Common myeloid progenitor, CD34-positive (primary cell): ENCODE data around the gene TUBAL3.

Source experiments
- CTCF ChIA-PET: fragments of 350-600 bp; sonication (Branson Sonifier 250); formaldehyde crosslinking; loops from one replicate; lab custom pipeline; 2021; ENCODE audit warnings: antibody characterized with exemption; lab: Charles Lee
- POLR2A ChIA-PET: fragments of 350-600 bp; sonication (Branson Sonifier 250); formaldehyde crosslinking; loops from one replicate; lab custom pipeline; 2021; ENCODE audit warnings: antibody characterized with exemption; lab: Charles Lee
- DNase-seq, 3 donors: peaks; one replicate each; pipeline versions ENCODE4 v3.0.0 to v3.0.0-alpha.2; 2013
- H3K27ac ChIP-seq, 2 experiments: 1 replicate in 1 of 2; 2 replicates in 1 of 2; pipeline ENCODE4 v1.7.0; 2013; ENCODE audit warnings: inconsistent platforms in 2 of 2, low read length in 2 of 2, mild to moderate bottlenecking in 2 of 2, low read depth in 1 of 2, moderate library complexity in 1 of 2; ENCODE audit not compliant: severe bottlenecking in 2 of 2, insufficient read depth in 1 of 2, poor library complexity in 1 of 2
- H3K27me3 ChIP-seq, 5 experiments: replicated peaks in 2 of 5; 1 replicate in 3 of 5; 2 replicates in 2 of 5; pipeline versions ENCODE4 v1.6.1 to v1.7.0; 2013; ENCODE audit warnings: low read length in 4 of 5, mild to moderate bottlenecking in 2 of 5, moderate library complexity in 2 of 5, inconsistent platforms in 1 of 5; ENCODE audit not compliant: insufficient read depth in 5 of 5, control insufficient read depth in 4 of 5
- H3K36me3 ChIP-seq, 4 experiments: 1 replicate in 2 of 4; 2 replicates in 2 of 4; pipeline versions ENCODE4 v1.6.1 to v1.7.0; 2013; ENCODE audit warnings: low read length in 3 of 4, control low read depth in 1 of 4, mild to moderate bottlenecking in 1 of 4; ENCODE audit not compliant: control insufficient read depth in 4 of 4, insufficient read depth in 4 of 4
- H3K4me1 ChIP-seq, 4 experiments: 1 replicate in 3 of 4; 2 replicates in 1 of 4; pipeline versions ENCODE4 v1.6.1 to v1.7.1; 2013; ENCODE audit warnings: low read length in 3 of 4, mild to moderate bottlenecking in 3 of 4, control low read depth in 1 of 4, inconsistent platforms in 1 of 4, moderate library complexity in 1 of 4; ENCODE audit not compliant: control insufficient read depth in 4 of 4, insufficient read depth in 4 of 4; ENCODE audit errors: control extremely low read depth in 1 of 4
- H3K4me3 ChIP-seq, 7 experiments: 1 replicate in 4 of 7; 2 replicates in 3 of 7; pipeline versions ENCODE4 v1.5.1 to v1.7.0; 2013; ENCODE audit warnings: mild to moderate bottlenecking in 7 of 7, low read length in 6 of 7, moderate library complexity in 6 of 7, inconsistent platforms in 2 of 7, low read depth in 2 of 7, control low read depth in 1 of 7; ENCODE audit not compliant: insufficient read depth in 4 of 7, control insufficient read depth in 1 of 7; ENCODE audit errors: extremely low read depth in 1 of 7
- H3K9me3 ChIP-seq, 5 experiments: 1 replicate in 4 of 5; 2 replicates in 1 of 5; pipeline versions ENCODE4 v1.6.1 to v1.7.1; 2013; ENCODE audit warnings: low read length in 4 of 5, mild to moderate bottlenecking in 2 of 5, inconsistent platforms in 1 of 5, low read depth in 1 of 5, moderate library complexity in 1 of 5; ENCODE audit not compliant: control insufficient read depth in 4 of 5, insufficient read depth in 2 of 5; ENCODE audit errors: control extremely low read depth in 1 of 5
- WGBS: methylation state at CpG from one replicate; pipeline ENCODE4 v1.1.5; 2013; ENCODE audit not compliant: insufficient coverage; 5-methylcytosine and 5-hydroxymethylcytosine counted together

The TUBAL3 gene

GRCh38 chr10:5364374-5364773, 40.3 kb downstream of the TUBAL3 start:
- no peak for DNase-seq
- Histone ChIP-seq H3K36me3 (no peaks in the 10 kb centered on the region), H3K27me3 (peaks cover 0 to 2% (median 0%) of the 10 kb centered on the region in 5 experiments), H3K9me3 (no peaks in the 10 kb centered on the region), H3K4me1 (peaks cover 0 to 14% (median 4%) of the 10 kb centered on the region in 4 experiments), H3K4me3 (no peak overlapping the region), H3K27ac (no peak overlapping the region)
- 96% methylated on average over 10 of the region's 11 CpGs for WGBS
- ChIA-PET POLR2A (no interaction called here), CTCF (no interaction called here)

GRCh38 chr10:5362873-5363272, 41.8 kb downstream of the TUBAL3 start:
- Histone ChIP-seq H3K36me3 (no peaks in the 10 kb centered on the region), H3K27ac (no peak overlapping the region), H3K9me3 (no peaks in the 10 kb centered on the region), H3K27me3 (peaks cover 0 to 2% (median 0%) of the 10 kb centered on the region in 5 experiments), H3K4me1 (peaks cover 0 to 14% (median 4%) of the 10 kb centered on the region in 4 experiments), H3K4me3 (no peak overlapping the region)
- POLR2A ChIA-PET, result no interaction called here
- DNase-seq, result no peak
- CTCF ChIA-PET, result no interaction called here

GRCh38 chr10:5361966-5362365, 42.7 kb downstream of the TUBAL3 start:
- CTCF ChIA-PET, result no interaction called here

GRCh38 chr10:5360318-5360915, 44.2 kb downstream of the TUBAL3 start:
- H3K27me3 ChIP-seq, result peaks cover 0 to 2% (median 0%) of the 10 kb centered on the region in 5 experiments
- peaks cover 0 to 3% (median 0%) of the 10 kb centered on the region in 5 experiments for H3K9me3 ChIP-seq
- no peak overlapping the region for H3K4me3 ChIP-seq
- ChIA-PET POLR2A (no interaction called here), CTCF (interaction anchor here (1.4 kb wide), 1 partner anchor 17 kb away, joined by 3 read pairs; no protein-coding TSS in a partner anchor)
- H3K27ac ChIP-seq, result no peak overlapping the region
- no peak for DNase-seq
- no peaks in the 10 kb centered on the region for H3K36me3 ChIP-seq
- 92% methylated on average over 6 of the region's 7 CpGs for WGBS
- H3K4me1 ChIP-seq, result peaks cover 0 to 4% (median under 1%) of the 10 kb centered on the region in 4 experiments

More at GRCh38 chr10:5361966-5362365, 42.7 kb downstream of the TUBAL3 start:
- H3K36me3 ChIP-seq, result no peaks in the 10 kb centered on the region
- POLR2A ChIA-PET, result no interaction called here
- H3K4me3 ChIP-seq, result no peak overlapping the region
- H3K27me3 ChIP-seq, result peaks cover 0 to 2% (median 0%) of the 10 kb centered on the region in 5 experiments
- DNase-seq, result no peak
- no peak overlapping the region for H3K27ac ChIP-seq
- H3K9me3 ChIP-seq, result peaks cover 0 to 3% (median 0%) of the 10 kb centered on the region in 5 experiments
- H3K4me1 ChIP-seq, result peaks cover 0 to 12% (median 4%) of the 10 kb centered on the region in 4 experiments
- 94% methylated on average over 3 of the region's 4 CpGs for WGBS

- H3K27me3 ChIP-seq, result no peaks in the 10 kb centered on the region
- 83% methylated on average over 3 of the region's 4 CpGs for WGBS
- POLR2A ChIA-PET, result no interaction called here
- DNase-seq, result no peak
- H3K9me3 ChIP-seq, result peaks cover 0 to 3% (median 0%) of the 10 kb centered on the region in 5 experiments
- CTCF ChIA-PET, result interaction anchor here (1.0 kb wide), 1 partner anchor 13 kb away, joined by 3 read pairs; no protein-coding TSS in a partner anchor
- H3K4me1 ChIP-seq, result no peaks in the 10 kb centered on the region
- no peaks in the 10 kb centered on the region for H3K36me3 ChIP-seq
- no peak overlapping the region for H3K4me3 ChIP-seq
- no peak overlapping the region for H3K27ac ChIP-seq
Measured at GRCh38 chr10:5356302-5356763, 48.3 kb downstream of the TUBAL3 start.

GRCh38 chr10:5355594-5356301, 48.9 kb downstream of the TUBAL3 start:
- no peaks in the 10 kb centered on the region for H3K4me1 ChIP-seq
- no peak overlapping the region for H3K4me3 ChIP-seq
- ChIA-PET CTCF (interaction anchor here (1.0 kb wide), 1 partner anchor 14 kb away, joined by 3 read pairs; no protein-coding TSS in a partner anchor), POLR2A (no interaction called here)
- H3K27ac ChIP-seq, result no peak overlapping the region
- H3K9me3 ChIP-seq, result peaks cover 0 to 3% (median 0%) of the 10 kb centered on the region in 5 experiments
- no peaks in the 10 kb centered on the region for H3K36me3 ChIP-seq
- WGBS, result 97% methylated on average over 5 of the region's 6 CpGs
- DNase-seq, result no peak
- no peaks in the 10 kb centered on the region for H3K27me3 ChIP-seq

- Histone ChIP-seq H3K27ac (no peak overlapping the region), H3K9me3 (peaks cover 0 to 3% (median 0%) of the 10 kb centered on the region in 5 experiments), H3K27me3 (no peaks in the 10 kb centered on the region), H3K4me1 (no peaks in the 10 kb centered on the region), H3K4me3 (no peak overlapping the region), H3K36me3 (no peaks in the 10 kb centered on the region)
- CTCF ChIA-PET, result no interaction called here
- 43% methylated on average over 2 of the region's 3 CpGs for WGBS
- POLR2A ChIA-PET, result no interaction called here
- DNase-seq, result no peak
Measured at GRCh38 chr10:5354068-5354467, 50.6 kb downstream of the TUBAL3 start.
